MM.1S (cell line): ENCODE results near the gene KEAP1.

Experiments
- DNase-seq: peaks from one replicate; pipeline ENCODE4 v3.0.0-alpha.2; 2015
- H2AFZ ChIP-seq: fragments of 300-600 bp; sonication (generic); 2 replicates; pipeline ENCODE4 v1.6.0; 2016; ENCODE audit warnings: antibody characterized with exemption, low read length
- H3F3A ChIP-seq: fragments of 300-600 bp; sonication (generic); 2 replicates; pipeline ENCODE4 v1.6.1; 2016; ENCODE audit warnings: mild to moderate bottlenecking, antibody characterized with exemption, low read length, moderate library complexity, mixed read lengths; ENCODE audit not compliant: insufficient read depth
- H3K27ac ChIP-seq: fragments of 300-600 bp; sonication (generic); 2 replicates; pipeline ENCODE4 v1.5.1; 2016; ENCODE audit warnings: mild to moderate bottlenecking, low read length
- H3K27me3 ChIP-seq: fragments of 300-600 bp; sonication (generic); replicated peaks from 2 replicates; pipeline ENCODE4 v1.6.0; 2016; ENCODE audit warnings: low read length; ENCODE audit not compliant: insufficient read depth
- H3K36me3 ChIP-seq: fragments of 300-600 bp; sonication (generic); replicated peaks from 2 replicates; pipeline ENCODE4 v1.6.1; 2016; ENCODE audit warnings: mild to moderate bottlenecking, low read length, mixed read lengths; ENCODE audit not compliant: insufficient read depth
- H3K4me1 ChIP-seq: fragments of 300-600 bp; sonication (generic); 2 replicates; pipeline ENCODE4 v1.6.1; 2016; ENCODE audit warnings: low read length, mixed read lengths
- H3K4me2 ChIP-seq: fragments of 300-600 bp; sonication (generic); 2 replicates; pipeline ENCODE4 v1.6.0; 2016; ENCODE audit warnings: low read depth, low read length
- H3K4me3 ChIP-seq: fragments of 300-600 bp; sonication (generic); 2 replicates; pipeline ENCODE4 v1.5.1; 2016; ENCODE audit warnings: low read length, mixed read lengths
- H3K79me2 ChIP-seq: fragments of 300-600 bp; sonication (generic); 2 replicates; pipeline ENCODE4 v1.6.1; 2016; ENCODE audit warnings: mixed run types, low read length, mixed read lengths
- H3K9ac ChIP-seq: fragments of 300-600 bp; sonication (generic); 2 replicates; pipeline ENCODE4 v1.6.1; 2016; ENCODE audit warnings: low read length, mixed read lengths
- H3K9me2 ChIP-seq: fragments of 300-600 bp; sonication (generic); replicated peaks from 2 replicates; pipeline ENCODE4 v1.6.1; 2016; ENCODE audit warnings: mild to moderate bottlenecking, low read length, mixed read lengths; ENCODE audit not compliant: insufficient read depth
- H3K9me3 ChIP-seq: fragments of 300-600 bp; sonication (generic); replicated peaks from 2 replicates; pipeline ENCODE4 v1.6.1; 2016; ENCODE audit warnings: mild to moderate bottlenecking, low read length, mixed read lengths; ENCODE audit not compliant: insufficient read depth
- H4K20me1 ChIP-seq: fragments of 300-600 bp; sonication (generic); 2 replicates; pipeline ENCODE4 v1.6.1; 2016; ENCODE audit warnings: mild to moderate bottlenecking, low read length, moderate library complexity, mixed read lengths; ENCODE audit not compliant: insufficient read depth
- EZH2 ChIP-seq: fragments of 300-600 bp; sonication (generic); optimal IDR thresholded peaks from 2 replicates; pipeline ENCODE3; 2017; ENCODE audit warnings: low read depth, mild to moderate bottlenecking, antibody characterized with exemption, low read length, mixed read lengths
- EZH2phosphoT487 ChIP-seq: fragments of 300-600 bp; sonication (generic); IDR thresholded peaks from 2 replicates; pipeline ENCODE4 v1.6.1; 2018; ENCODE audit warnings: antibody characterized with exemption, low read length
- TF ChIP-seq, protein P1 (sequence below): fragments of 300-600 bp; sonication (generic); IDR thresholded peaks from 2 replicates; pipeline ENCODE4 v1.5.1; 2016; ENCODE audit warnings: antibody characterized with exemption, low read length, mixed read lengths

KEAP1 gene

DNA sequence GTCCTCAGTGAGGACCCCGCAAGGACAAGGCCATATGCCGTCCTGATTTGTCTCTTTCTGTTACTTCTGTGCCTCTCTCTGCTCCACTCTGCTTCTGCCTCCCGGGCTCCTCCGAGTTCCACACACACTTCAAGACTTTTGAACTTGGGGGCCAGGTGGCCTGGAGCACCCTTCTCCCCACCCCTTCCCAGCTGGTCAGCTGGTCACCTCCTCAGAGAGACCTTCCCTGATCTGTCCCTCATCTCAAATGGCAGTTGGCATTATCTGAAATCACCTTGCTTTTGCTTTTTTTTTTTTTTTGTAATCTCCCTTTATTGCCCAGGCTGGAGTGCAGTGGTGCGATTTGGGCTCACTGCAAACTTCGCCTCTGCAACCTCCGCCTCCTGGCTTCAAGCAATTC lies 16.3 kb upstream of the KEAP1 start:
- Histone ChIP-seq H3K9me2 (no peaks in the 10 kb centered on the region), H3K27me3 (peaks cover 57% of the 10 kb centered on the region), H3K4me3 (no peak overlapping the region), H3K36me3 (no peaks in the 10 kb centered on the region), H2AFZ (no peak overlapping the region), H3K27ac (no peak overlapping the region), H4K20me1 (no peaks in the 10 kb centered on the region), H3K4me1 (no peaks in the 10 kb centered on the region), H3F3A (no peaks in the 10 kb centered on the region), H3K79me2 (no peaks in the 10 kb centered on the region), H3K9me3 (no peaks in the 10 kb centered on the region), H3K4me2 (no peak overlapping the region), H3K9ac (no peak overlapping the region)
- no peak for DNase-seq
- TF ChIP-seq, protein P1, sequence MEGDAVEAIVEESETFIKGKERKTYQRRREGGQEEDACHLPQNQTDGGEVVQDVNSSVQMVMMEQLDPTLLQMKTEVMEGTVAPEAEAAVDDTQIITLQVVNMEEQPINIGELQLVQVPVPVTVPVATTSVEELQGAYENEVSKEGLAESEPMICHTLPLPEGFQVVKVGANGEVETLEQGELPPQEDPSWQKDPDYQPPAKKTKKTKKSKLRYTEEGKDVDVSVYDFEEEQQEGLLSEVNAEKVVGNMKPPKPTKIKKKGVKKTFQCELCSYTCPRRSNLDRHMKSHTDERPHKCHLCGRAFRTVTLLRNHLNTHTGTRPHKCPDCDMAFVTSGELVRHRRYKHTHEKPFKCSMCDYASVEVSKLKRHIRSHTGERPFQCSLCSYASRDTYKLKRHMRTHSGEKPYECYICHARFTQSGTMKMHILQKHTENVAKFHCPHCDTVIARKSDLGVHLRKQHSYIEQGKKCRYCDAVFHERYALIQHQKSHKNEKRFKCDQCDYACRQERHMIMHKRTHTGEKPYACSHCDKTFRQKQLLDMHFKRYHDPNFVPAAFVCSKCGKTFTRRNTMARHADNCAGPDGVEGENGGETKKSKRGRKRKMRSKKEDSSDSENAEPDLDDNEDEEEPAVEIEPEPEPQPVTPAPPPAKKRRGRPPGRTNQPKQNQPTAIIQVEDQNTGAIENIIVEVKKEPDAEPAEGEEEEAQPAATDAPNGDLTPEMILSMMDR: no peak
- TF ChIP-seq EZH2 (no peak), EZH2phosphoT487 (no peak)

DNA sequence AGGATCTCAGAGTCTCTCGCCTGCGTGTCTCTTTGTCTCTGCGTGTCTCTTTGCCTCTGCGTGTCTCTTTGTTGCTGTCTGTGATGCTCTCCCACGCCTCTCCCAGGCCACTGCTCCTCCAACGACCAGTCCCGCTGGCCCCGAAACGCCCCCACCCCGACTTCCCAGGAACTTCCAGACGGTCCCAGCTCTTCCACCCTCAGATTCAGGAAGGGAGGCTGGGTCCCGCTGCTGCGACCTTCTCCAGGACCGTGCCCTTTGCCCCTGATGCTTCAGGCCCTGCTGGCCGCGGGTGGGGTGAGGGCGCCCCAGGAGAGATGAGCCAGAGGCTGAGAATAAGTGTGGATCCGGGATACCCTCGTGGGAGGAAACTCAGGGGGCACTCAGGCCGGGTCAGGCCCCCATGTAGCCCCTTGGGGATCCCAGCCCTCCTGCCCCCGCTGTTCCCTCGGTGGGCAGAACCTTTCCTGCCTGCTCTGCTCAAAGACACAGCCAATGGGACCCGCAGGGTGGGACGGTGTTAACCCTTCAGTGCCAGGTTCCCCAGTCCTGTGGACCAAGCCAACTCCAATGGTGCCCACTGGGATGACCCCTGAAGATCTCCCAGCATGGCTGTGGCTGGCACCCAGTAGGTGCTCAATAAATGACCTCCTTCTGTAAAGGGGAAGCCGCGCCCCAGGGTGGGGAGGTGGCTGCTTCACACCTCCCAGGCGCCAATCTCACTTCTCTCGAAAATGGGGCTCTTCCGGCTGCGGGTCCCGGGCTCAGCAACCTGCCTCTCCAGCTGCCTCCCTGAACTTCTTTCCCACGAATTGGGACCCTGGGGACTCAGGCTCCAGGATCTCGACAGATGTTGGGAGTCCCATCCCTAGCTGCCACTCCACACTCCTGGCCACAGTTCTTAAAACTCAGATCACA lies 15.5 kb upstream of the KEAP1 start:
- no peak for TF ChIP-seq EZH2phosphoT487
- TF ChIP-seq EZH2: no peak
- TF ChIP-seq, protein P1: no peak
- Histone ChIP-seq H3K9me2 (no peaks in the 10 kb centered on the region), H3K4me2 (no peak overlapping the region; the same call in 1 of the 2 replicates)

DNA sequence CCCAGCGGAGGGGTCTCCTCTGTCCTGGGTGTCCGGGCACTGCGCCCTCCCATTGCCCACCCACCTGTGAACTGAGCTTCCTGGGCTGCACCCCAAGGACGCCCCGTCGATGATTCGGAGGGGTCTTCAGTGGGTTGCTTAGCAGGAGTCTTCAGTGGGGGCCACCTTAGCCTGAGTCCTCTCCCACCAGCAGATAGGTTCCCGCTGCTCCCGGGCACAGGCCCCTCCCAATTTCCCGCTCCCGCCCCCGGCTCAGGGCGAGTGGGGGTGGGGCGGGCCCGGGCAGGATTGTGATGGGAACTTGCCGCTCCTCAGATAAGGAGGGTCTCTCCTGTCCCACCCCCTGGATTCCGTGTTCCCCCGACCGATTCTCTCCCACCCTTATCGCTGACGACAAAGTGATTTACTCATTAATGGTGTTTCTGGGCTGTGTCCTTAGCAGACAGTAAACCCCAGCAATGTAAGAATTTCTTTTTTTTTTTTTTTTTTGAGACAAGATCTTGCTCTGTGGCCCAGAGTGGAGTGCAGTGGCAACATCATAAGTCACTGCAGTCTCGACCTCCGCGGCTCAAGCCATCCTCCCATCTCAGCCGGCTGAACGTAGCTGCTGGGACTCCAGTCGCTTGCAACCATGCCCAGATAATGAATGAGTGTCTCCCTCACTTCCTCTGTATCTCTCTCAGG lies 14.7 kb upstream of the KEAP1 start:
- H3K9me3 ChIP-seq: no peaks in the 10 kb centered on the region
- H3K4me3 ChIP-seq: no peak overlapping the region
- H3K79me2 ChIP-seq: no peaks in the 10 kb centered on the region
- no peak overlapping the region for H2AFZ ChIP-seq
- peaks cover 72% of the 10 kb centered on the region for H3K27me3 ChIP-seq
- TF ChIP-seq, protein P1: no peak
- TF ChIP-seq EZH2: no peak
- no peak for TF ChIP-seq EZH2phosphoT487
- H3K9ac ChIP-seq: no peak overlapping the region
- no peaks in the 10 kb centered on the region for H3K36me3 ChIP-seq
- H3K27ac ChIP-seq: no peak overlapping the region
- DNase-seq: no peak
- no peaks in the 10 kb centered on the region for H3K9me2 ChIP-seq
- H3F3A ChIP-seq: no peaks in the 10 kb centered on the region
- no peaks in the 10 kb centered on the region for H4K20me1 ChIP-seq
- no peaks in the 10 kb centered on the region for H3K4me1 ChIP-seq
- H3K4me2 ChIP-seq: peak overlapping the region; percentile 27; the same call in 1 of the 2 replicates

More for the DNA sequence above, 15.5 kb upstream of the KEAP1 start:
- Histone ChIP-seq H3K27ac (no peak overlapping the region), H2AFZ (no peak overlapping the region), H3F3A (no peaks in the 10 kb centered on the region), H3K4me1 (no peaks in the 10 kb centered on the region), H4K20me1 (no peaks in the 10 kb centered on the region), H3K79me2 (no peaks in the 10 kb centered on the region), H3K27me3 (peaks cover 64% of the 10 kb centered on the region), H3K36me3 (no peaks in the 10 kb centered on the region), H3K9me3 (no peaks in the 10 kb centered on the region), H3K4me3 (no peak overlapping the region), H3K9ac (no peak overlapping the region)
- no peak for DNase-seq
